ENCODE data around the gene COL23A1. TPM values are rescaled to one million over a fixed set of nuclear protein-coding genes. Genes with fewer than 3 reads are reported as not detected.

Gene COL23A1
- total RNA-seq, 1 donor from 2014 or later: 2.9 TPM

- Mint-ChIP-seq H3K9me3 (ENCODE audit: unreplicated experiment) (peaks cover 10% of the 10 kb centered on the region), H3K27ac (ENCODE audit: unreplicated experiment) (no peak overlapping the region), H3K27me3 (ENCODE audit: unreplicated experiment) (peaks cover 4% of the 10 kb centered on the region), H3K4me1 (ENCODE audit: low read depth, unreplicated experiment) (peaks cover 6% of the 10 kb centered on the region), H3K36me3 (ENCODE audit: unreplicated experiment) (no peaks in the 10 kb centered on the region), H3K4me3 (ENCODE audit: unreplicated experiment) (no peak overlapping the region)
- DNase-seq: peak; percentile 17
- TF ChIP-seq, protein P1, sequence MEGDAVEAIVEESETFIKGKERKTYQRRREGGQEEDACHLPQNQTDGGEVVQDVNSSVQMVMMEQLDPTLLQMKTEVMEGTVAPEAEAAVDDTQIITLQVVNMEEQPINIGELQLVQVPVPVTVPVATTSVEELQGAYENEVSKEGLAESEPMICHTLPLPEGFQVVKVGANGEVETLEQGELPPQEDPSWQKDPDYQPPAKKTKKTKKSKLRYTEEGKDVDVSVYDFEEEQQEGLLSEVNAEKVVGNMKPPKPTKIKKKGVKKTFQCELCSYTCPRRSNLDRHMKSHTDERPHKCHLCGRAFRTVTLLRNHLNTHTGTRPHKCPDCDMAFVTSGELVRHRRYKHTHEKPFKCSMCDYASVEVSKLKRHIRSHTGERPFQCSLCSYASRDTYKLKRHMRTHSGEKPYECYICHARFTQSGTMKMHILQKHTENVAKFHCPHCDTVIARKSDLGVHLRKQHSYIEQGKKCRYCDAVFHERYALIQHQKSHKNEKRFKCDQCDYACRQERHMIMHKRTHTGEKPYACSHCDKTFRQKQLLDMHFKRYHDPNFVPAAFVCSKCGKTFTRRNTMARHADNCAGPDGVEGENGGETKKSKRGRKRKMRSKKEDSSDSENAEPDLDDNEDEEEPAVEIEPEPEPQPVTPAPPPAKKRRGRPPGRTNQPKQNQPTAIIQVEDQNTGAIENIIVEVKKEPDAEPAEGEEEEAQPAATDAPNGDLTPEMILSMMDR (IDR thresholded peaks at IDR 0.05; ENCODE audit: partially characterized antibody, unreplicated experiment): no peak
Measured at GRCh38 chr5:178376921-178377582, 213.1 kb downstream of the COL23A1 start.

GRCh38 chr5:178375348-178375747 lies 214.8 kb downstream of the COL23A1 start:
- H3K27me3 Mint-ChIP-seq (ENCODE audit: unreplicated experiment): peaks cover 4% of the 10 kb centered on the region

DNA sequence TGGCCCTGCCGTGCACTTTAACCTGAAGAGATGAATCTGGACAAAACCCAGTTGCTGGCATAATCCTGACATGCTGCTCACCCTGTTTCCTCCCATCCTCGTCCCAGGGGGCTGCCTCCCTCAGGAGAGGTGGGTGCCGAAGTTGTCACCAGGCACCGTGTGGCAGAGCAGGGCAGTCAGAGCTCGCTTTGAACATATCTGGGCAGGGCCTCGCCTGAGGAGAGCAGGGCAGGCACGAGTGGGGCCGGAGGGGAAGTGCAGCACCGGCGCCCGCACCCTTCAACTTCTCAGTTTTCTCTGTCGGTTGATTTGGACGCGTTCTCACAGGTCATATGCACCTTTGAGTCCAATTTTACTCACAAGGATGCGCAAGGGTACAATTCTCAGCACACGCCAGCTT lies 216.5 kb downstream of the COL23A1 start:
- no peak overlapping the region for H3K27ac Mint-ChIP-seq (ENCODE audit: unreplicated experiment)
- peaks cover 3% of the 10 kb centered on the region for H3K27me3 Mint-ChIP-seq (ENCODE audit: unreplicated experiment)
- H3K9me3 Mint-ChIP-seq (ENCODE audit: unreplicated experiment): peaks cover 9% of the 10 kb centered on the region
- TF ChIP-seq, protein P1 (IDR thresholded peaks at IDR 0.05; ENCODE audit: partially characterized antibody, unreplicated experiment): no peak
- no peak overlapping the region for H3K4me3 Mint-ChIP-seq (ENCODE audit: unreplicated experiment)
- peaks cover 9% of the 10 kb centered on the region for H3K4me1 Mint-ChIP-seq (ENCODE audit: low read depth, unreplicated experiment)
- DNase-seq: no peak
- peaks cover 13% of the 10 kb centered on the region for H3K36me3 Mint-ChIP-seq (ENCODE audit: unreplicated experiment)

More at GRCh38 chr5:178375348-178375747, 214.8 kb downstream of the COL23A1 start:
- Mint-ChIP-seq H3K4me3 (ENCODE audit: unreplicated experiment) (no peak overlapping the region), H3K36me3 (ENCODE audit: unreplicated experiment) (peaks cover 1% of the 10 kb centered on the region), H3K4me1 (ENCODE audit: low read depth, unreplicated experiment) (peaks cover 9% of the 10 kb centered on the region), H3K9me3 (ENCODE audit: unreplicated experiment) (peaks cover 9% of the 10 kb centered on the region), H3K27ac (ENCODE audit: unreplicated experiment) (no peak overlapping the region)
- DNase-seq: no peak
- TF ChIP-seq, protein P1 (IDR thresholded peaks at IDR 0.05; ENCODE audit: partially characterized antibody, unreplicated experiment): no peak

- TF ChIP-seq, protein P1 (IDR thresholded peaks at IDR 0.05; ENCODE audit: partially characterized antibody, unreplicated experiment): no peak
- no peak overlapping the region for H3K27ac Mint-ChIP-seq (ENCODE audit: unreplicated experiment)
- H3K4me1 Mint-ChIP-seq (ENCODE audit: low read depth, unreplicated experiment): peaks cover 21% of the 10 kb centered on the region
- no peak overlapping the region for H3K4me3 Mint-ChIP-seq (ENCODE audit: unreplicated experiment)
- peaks cover 5% of the 10 kb centered on the region for H3K27me3 Mint-ChIP-seq (ENCODE audit: unreplicated experiment)
- H3K36me3 Mint-ChIP-seq (ENCODE audit: unreplicated experiment): peaks cover 17% of the 10 kb centered on the region
- H3K9me3 Mint-ChIP-seq (ENCODE audit: unreplicated experiment): peaks cover 10% of the 10 kb centered on the region
- DNase-seq: no peak
Measured at GRCh38 chr5:178372142-178372571, 218.0 kb downstream of the COL23A1 start.

DNA sequence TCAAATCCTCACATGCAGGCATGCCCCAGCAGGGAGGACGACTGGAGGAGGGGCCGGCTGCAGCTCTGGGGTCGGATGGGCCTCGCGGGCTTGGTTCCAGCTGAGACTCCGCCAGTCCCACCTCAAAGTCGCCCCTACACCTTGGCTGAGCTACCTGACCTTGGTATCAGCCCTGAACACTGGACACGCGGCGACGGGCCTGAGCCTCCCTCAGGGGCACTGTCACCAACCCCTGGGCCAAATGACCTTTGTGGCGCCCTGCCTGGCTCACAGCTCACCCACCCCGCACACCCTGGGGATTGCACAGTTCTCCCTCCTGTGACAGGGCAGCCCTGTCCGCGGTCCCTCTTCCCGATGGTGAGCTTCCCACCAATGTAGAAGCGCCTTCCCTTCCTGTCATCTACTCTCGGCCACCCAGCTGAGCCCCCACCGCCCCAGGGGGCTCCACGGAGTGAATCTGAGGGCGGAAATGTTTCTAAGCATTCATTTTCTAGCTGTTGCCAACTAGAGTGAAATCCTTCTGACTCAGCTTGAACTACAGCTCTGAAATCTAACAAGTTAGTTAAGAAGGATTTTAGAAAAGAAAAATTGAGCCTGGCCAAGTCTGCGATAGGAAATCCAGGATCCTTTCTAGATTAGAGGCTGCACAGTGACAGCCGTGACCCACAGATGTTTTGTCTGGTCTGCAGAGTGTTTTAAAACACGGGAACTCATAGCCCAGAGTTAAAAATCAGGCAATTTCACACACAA lies 218.7 kb downstream of the COL23A1 start:
- Mint-ChIP-seq H3K9me3 (ENCODE audit: unreplicated experiment) (peaks cover 12% of the 10 kb centered on the region), H3K36me3 (ENCODE audit: unreplicated experiment) (peaks cover 20% of the 10 kb centered on the region), H3K4me1 (ENCODE audit: low read depth, unreplicated experiment) (peaks cover 27% of the 10 kb centered on the region), H3K27ac (ENCODE audit: unreplicated experiment) (no peak overlapping the region), H3K27me3 (ENCODE audit: unreplicated experiment) (peaks cover 10% of the 10 kb centered on the region), H3K4me3 (ENCODE audit: unreplicated experiment) (no peak overlapping the region)
- DNase-seq: no peak
- TF ChIP-seq, protein P1 (IDR thresholded peaks at IDR 0.05; ENCODE audit: partially characterized antibody, unreplicated experiment): no peak

Measured in glutamatergic neuron (in vitro differentiated cells).